ENCODE measurements around the gene FAM237A.

FAM237A gene

GRCh38 chr2:206639636-206640035, 2.7 kb upstream of the FAM237A start:
- TF ChIP-seq CTCF (conservative IDR thresholded peaks at IDR 0.05) (no peak), ZFX (IDR thresholded peaks at IDR 0.05) (no peak)
- no peak overlapping the region for H3K27ac ChIP-seq

GRCh38 chr2:206641226-206641625, 1.1 kb upstream of the FAM237A start:
- no peak overlapping the region for H3K27ac ChIP-seq
- TF ChIP-seq CTCF (conservative IDR thresholded peaks at IDR 0.05): no peak
- TF ChIP-seq ZFX (IDR thresholded peaks at IDR 0.05): no peak

- no peak for TF ChIP-seq CTCF (conservative IDR thresholded peaks at IDR 0.05)
- no peak for TF ChIP-seq ZFX (IDR thresholded peaks at IDR 0.05)
- H3K27ac ChIP-seq: no peak overlapping the region
Measured at GRCh38 chr2:206647985-206648384, 5.7 kb downstream of the FAM237A start.

GRCh38 chr2:206657087-206657486, 14.8 kb downstream of the FAM237A start:
- H3K27ac ChIP-seq: no peak overlapping the region
- TF ChIP-seq ZFX (IDR thresholded peaks at IDR 0.05): no peak
- TF ChIP-seq CTCF (conservative IDR thresholded peaks at IDR 0.05): no peak

GRCh38 chr2:206665251-206665650, 23.0 kb downstream of the FAM237A start:
- TF ChIP-seq CTCF (conservative IDR thresholded peaks at IDR 0.05) (no peak), ZFX (IDR thresholded peaks at IDR 0.05) (no peak)
- H3K27ac ChIP-seq: no peak overlapping the region

GRCh38 chr2:206670531-206671319, 28.4 kb downstream of the FAM237A start:
- TF ChIP-seq ZFX (IDR thresholded peaks at IDR 0.05) (no peak), CTCF (conservative IDR thresholded peaks at IDR 0.05) (no peak)
- H3K27ac ChIP-seq: no peak overlapping the region

GRCh38 chr2:206683546-206683945, 41.3 kb downstream of the FAM237A start:
- H3K27ac ChIP-seq: no peak overlapping the region
- TF ChIP-seq ZFX (IDR thresholded peaks at IDR 0.05): no peak
- TF ChIP-seq CTCF (conservative IDR thresholded peaks at IDR 0.05): no peak
